Stomach (tissue), 9 donors: Measurements from ENCODE around the gene PERM1. TPM values are rescaled to one million over a fixed set of nuclear protein-coding genes. Genes with fewer than 3 reads are reported as not detected.
A peak's percentile ranks its signal among the peaks of the same experiment; 100 is the strongest.
"Not testable (repeated sequence)": the region's sequence is repeated elsewhere in the genome, so short reads cannot be mapped to it uniquely, and the experiment has no call there.

Experiments used
- DNase-seq, 2 donors: peaks; one replicate each; pipeline versions ENCODE4 v3.0.0 to v3.0.0-alpha.2; 2013 to 2019
- H3K27ac ChIP-seq, 5 donors: fragments of 200-600 bp in 4 of 5; sonication (generic) in 4 of 5; one replicate each; pipeline ENCODE4 v1.5.1; 2013 to 2019; ENCODE audit warnings: mild to moderate bottlenecking in 1 of 5, moderate library complexity in 1 of 5
- H3K27me3 ChIP-seq, 3 donors: fragments of 200-600 bp; sonication (generic); one replicate each; pipeline ENCODE4 v1.5.1; 2017 to 2019; ENCODE audit warnings: mixed run types in 1 of 3
- H3K36me3 ChIP-seq, 4 donors: fragments of 200-600 bp; sonication (generic); 1 replicate in 3 of 4; 2 replicates in 1 of 4; pipeline ENCODE4 v1.5.1; 2016 to 2019
- H3K4me1 ChIP-seq, 4 donors: fragments of 200-600 bp; sonication (generic); one replicate each; pipeline ENCODE4 v1.5.1; 2016 to 2019
- H3K4me3 ChIP-seq, 4 donors: fragments of 200-600 bp; sonication (generic) in 3 of 4; one replicate each; pipeline ENCODE4 v1.5.1; 2016 to 2019; ENCODE audit warnings: mild to moderate bottlenecking in 1 of 4
- H3K9me3 ChIP-seq, 4 donors: fragments of 200-600 bp; sonication (generic); one replicate each; pipeline ENCODE4 v1.5.1; 2016 to 2019
- CTCF ChIP-seq, 7 experiments: fragments of 450-650 bp in 4 of 7; fragments of 200-600 bp in 3 of 7; sonication (generic) in 3 of 7; IDR thresholded peaks; one replicate each; pipeline ENCODE4 v1.5.1; 2016 to 2019; ENCODE audit warnings: antibody characterized with exemption in 7 of 7, control low read depth in 2 of 7, mild to moderate bottlenecking in 1 of 7
- EP300 ChIP-seq: sonication (generic); formaldehyde crosslinking; IDR thresholded peaks from one replicate; pipeline ENCODE4 v1.6.1; 2017; ENCODE audit warnings: antibody characterized with exemption
- POLR2A ChIP-seq, 4 donors: fragments of 450-650 bp; IDR thresholded peaks; one replicate each; pipeline ENCODE4 v1.6.1; 2016; ENCODE audit warnings: antibody characterized with exemption in 4 of 4, control low read depth in 2 of 4, mild to moderate bottlenecking in 1 of 4, moderate library complexity in 1 of 4
- POLR2AphosphoS5 ChIP-seq, 3 donors: sonication (generic); formaldehyde crosslinking; IDR thresholded peaks; one replicate each; pipeline ENCODE4 v1.6.1; 2016; ENCODE audit warnings: antibody characterized with exemption in 3 of 3
- WGBS, 5 donors: extraction: QIAGEN DNeasy Blood & Tissue Kit in 3 of 5; methylation state at CpG; one replicate each; pipeline versions ENCODE4 v1.1.5 to v1.1.7; 2013 to 2018; 5-methylcytosine and 5-hydroxymethylcytosine counted together
- intact Hi-C: fragments of 100-400 bp; cut with DNase I; formaldehyde crosslinking; loops from one replicate; pipeline ENCODE4 v1.15.1; 2023; ENCODE audit warnings: low total_unique reads
- polyA plus RNA-seq, 3 donors: library from polyadenylated mRNA; stranded (reverse); fragments of 200-250 nt; gene quantifications; one replicate each; pipeline ENCODE4 v1.2.3, GENCODE V29; 2013
- total RNA-seq, 5 donors: library from RNA; depleted of rRNA; stranded (reverse); fragments of >200 nt; gene quantifications; one replicate each; pipeline versions ENCODE4 v1.1.0 to v1.2.3, GENCODE V29; 2014 to 2016
- donor health status: healthy with polysubstance abuse.
- donor health status: Bipolar disorder and iron deficiency.
- donor health status: healthy.

Gene PERM1
- total and polyA plus RNA-seq, 8 donors: 0.37 to 0.88 (median 0.45) TPM; not detected in 4

DNA sequence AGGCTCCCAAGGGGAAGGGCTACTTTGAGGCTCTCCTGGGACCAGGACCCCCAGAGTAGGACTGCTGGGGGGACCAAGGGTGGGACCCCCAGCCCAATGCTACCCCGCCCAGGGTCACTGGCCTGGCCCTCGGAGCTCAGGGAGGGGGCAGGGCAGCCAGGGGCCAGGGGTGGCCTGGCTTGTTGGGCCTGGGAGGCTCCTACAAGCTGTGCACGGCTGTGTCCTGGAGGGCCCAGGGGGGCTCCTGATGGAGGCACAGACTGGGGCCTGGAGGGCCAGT lies 15.8 kb upstream of the PERM1 start:
- DNase-seq: peak in 1 of 2 donors; percentile 19
- no peak for TF ChIP-seq EP300
- no peak for TF ChIP-seq POLR2A (IDR thresholded peaks at IDR 0.05)
- no peak for TF ChIP-seq POLR2AphosphoS5 (IDR thresholded peaks at IDR 0.05)
- TF ChIP-seq CTCF (IDR thresholded peaks at IDR 0.05): no peak
- Histone ChIP-seq H3K4me3 (peak overlapping the region in 3 of 4 donors; percentile 57 to 69 (median 60)), H3K27me3 (peaks cover 0 to 81% (median 43%) of the 10 kb centered on the region in 3 donors), H3K9me3 (peaks cover 0 to 2% (median under 1%) of the 10 kb centered on the region in 4 donors), H3K36me3 (no peaks in the 10 kb centered on the region), H3K27ac (no peak overlapping the region), H3K4me1 (peaks cover 35 to 53% (median 48%) of the 10 kb centered on the region in 4 donors)
- intact Hi-C loops: no loop called here
- WGBS, 5 donors: 62 to 82% (median 80%) methylated on average over 2 to 3 of the region's 3 CpGs; no CpG with 5 or more reads in 1 of the 5 donors

GRCh38 chr1:996851-997712 lies 15.2 kb upstream of the PERM1 start:
- H3K36me3 ChIP-seq: no peaks in the 10 kb centered on the region
- H3K27me3 ChIP-seq: peaks cover 0 to 78% (median 43%) of the 10 kb centered on the region in 3 donors
- TF ChIP-seq POLR2AphosphoS5 (IDR thresholded peaks at IDR 0.05) (no peak), CTCF (IDR thresholded peaks at IDR 0.05) (no peak), EP300 (no peak), POLR2A (IDR thresholded peaks at IDR 0.05) (no peak)
- peaks cover 35 to 52% (median 47%) of the 10 kb centered on the region in 4 donors for H3K4me1 ChIP-seq
- no peak overlapping the region for H3K4me3 ChIP-seq
- peaks cover 0 to 8% (median 4%) of the 10 kb centered on the region in 4 donors for H3K9me3 ChIP-seq
- no peak overlapping the region for H3K27ac ChIP-seq
- intact Hi-C loops: no loop called here
- DNase-seq: peak in 1 of 2 donors; percentile 32
- WGBS, 5 donors: 55 to 74% (median 69%) methylated on average over 18 to 24 of the region's 24 CpGs

DNA sequence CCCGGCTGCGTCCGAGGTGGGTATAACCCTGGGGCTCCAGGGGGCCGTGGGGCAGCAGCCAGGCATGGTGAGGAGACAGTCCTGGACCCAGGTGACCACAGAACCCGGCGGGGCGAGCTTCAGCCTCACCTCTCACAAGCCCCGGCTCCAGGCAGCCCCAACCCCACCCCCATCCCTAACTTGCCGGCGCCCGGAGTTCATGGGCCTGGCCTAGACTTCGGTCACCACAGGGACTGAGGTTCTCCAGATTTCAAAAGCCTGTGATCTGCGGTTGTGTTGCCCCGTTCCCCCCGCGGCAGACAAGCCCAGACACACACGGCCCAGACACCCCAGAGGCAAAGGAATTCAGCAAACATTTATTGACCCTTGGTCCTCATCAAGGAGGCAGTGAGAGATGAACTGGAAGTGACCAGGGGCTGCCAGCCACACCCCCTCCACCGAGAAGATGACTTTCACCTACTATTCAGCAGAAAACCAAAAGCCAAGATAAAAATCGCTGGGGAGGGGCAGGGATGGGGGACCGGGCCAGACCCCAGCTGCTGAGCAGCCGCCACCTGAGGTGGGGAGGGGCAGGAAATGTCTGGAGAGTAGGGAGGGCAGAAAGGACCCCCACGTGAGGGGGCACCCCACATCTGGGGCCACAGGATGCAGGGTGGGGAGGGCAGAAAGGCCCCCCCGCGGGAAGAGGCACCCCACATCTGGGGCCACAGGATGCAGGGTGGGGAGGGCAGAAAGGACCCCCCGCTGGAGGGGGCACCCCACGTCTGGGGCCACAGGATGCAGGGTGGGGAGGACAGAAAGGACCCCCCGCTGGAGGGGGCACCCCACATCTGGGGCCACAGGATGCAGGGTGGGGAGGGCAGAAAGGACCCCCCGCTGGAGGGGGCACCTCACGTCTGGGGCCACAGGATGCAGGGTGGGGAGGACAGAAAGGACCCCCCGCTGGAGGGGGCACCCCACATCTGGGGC lies 14.1 kb upstream of the PERM1 start:
- Histone ChIP-seq H3K4me3 (no peak overlapping the region), H3K36me3 (no peaks in the 10 kb centered on the region), H3K9me3 (peaks cover 0 to 18% (median 12%) of the 10 kb centered on the region in 4 donors), H3K27ac (no peak overlapping the region), H3K27me3 (peaks cover 0 to 66% (median 36%) of the 10 kb centered on the region in 3 donors), H3K4me1 (peaks cover 25 to 41% (median 37%) of the 10 kb centered on the region in 4 donors)
- no peak for TF ChIP-seq EP300
- no peak for TF ChIP-seq POLR2A (IDR thresholded peaks at IDR 0.05)
- TF ChIP-seq CTCF (IDR thresholded peaks at IDR 0.05): no peak
- no peak for TF ChIP-seq POLR2AphosphoS5 (IDR thresholded peaks at IDR 0.05)
- 31 to 35% (median 33%) methylated on average over 21 to 30 of the region's 30 CpGs for WGBS, 5 donors
- DNase-seq: peak in 1 of 2 donors; percentile 27
- intact Hi-C loops: no loop called here

GRCh38 chr1:994546-994945 lies 12.7 kb upstream of the PERM1 start:
- peaks cover 14 to 27% (median 23%) of the 10 kb centered on the region in 4 donors for H3K4me1 ChIP-seq
- H3K36me3 ChIP-seq, DNase-seq, H3K4me3 ChIP-seq, intact Hi-C loops, H3K27ac ChIP-seq: not testable (repeated sequence)
- H3K9me3 ChIP-seq: peaks cover 0 to 18% (median 12%) of the 10 kb centered on the region in 4 donors
- whole genome bisulfite sequencing, 5 donors: 77 to 89% (median 83%) methylated on average over 6 of the region's 6 CpGs
- peaks cover 0 to 52% (median 25%) of the 10 kb centered on the region in 3 donors for H3K27me3 ChIP-seq
